ENCODE results near the gene MRPL28. TPM values are rescaled to one million over a fixed set of nuclear protein-coding genes. Genes with fewer than 3 reads are reported as not detected.

MRPL28 gene
- total RNA-seq, 4 donors from 2014 or later = 45.1 to 79.5 (median 65.3) TPM

GRCh38 chr16:375212-375611, 4.9 kb upstream of the MRPL28 start:
- no peak overlapping the region for H3K27ac ChIP-seq

GRCh38 chr16:374616-374926, 4.2 kb upstream of the MRPL28 start:
- H3K4me1 ChIP-seq = peaks cover 0 to 27% (median 11%) of the 10 kb centered on the region in 4 donors
- TF ChIP-seq EP300 (IDR thresholded peaks at IDR 0.05) = no peak
- no peak for TF ChIP-seq POLR2A (IDR thresholded peaks at IDR 0.05)
- no peak for TF ChIP-seq CTCF (IDR thresholded peaks at IDR 0.05)
- no peak overlapping the region for H3K27ac ChIP-seq
- no peak overlapping the region for H3K4me3 ChIP-seq
- H3K27me3 ChIP-seq = no peaks in the 10 kb centered on the region
- H3K36me3 ChIP-seq = peaks cover 0 to 67% (median 9%) of the 10 kb centered on the region in 3 donors
- no peaks in the 10 kb centered on the region for H3K9me3 ChIP-seq
- 89 to 93% methylated on average over 8 to 9 of the region's 9 CpGs for WGBS, 2 donors
- no peak for DNase-seq (ENCODE audit: low spot score in 2 of 2)

More at GRCh38 chr16:375212-375611, 4.9 kb upstream of the MRPL28 start:
- Histone ChIP-seq H3K36me3 (peaks cover 0 to 67% (median 9%) of the 10 kb centered on the region in 3 donors), H3K9me3 (no peaks in the 10 kb centered on the region), H3K27me3 (no peaks in the 10 kb centered on the region), H3K4me1 (peaks cover 0 to 28% (median 6%) of the 10 kb centered on the region in 4 donors), H3K4me3 (no peak overlapping the region)
- 90 to 92% methylated on average over 23 of the region's 23 CpGs for WGBS, 2 donors
- TF ChIP-seq POLR2A (IDR thresholded peaks at IDR 0.05) (no peak), EP300 (IDR thresholded peaks at IDR 0.05) (no peak), CTCF (IDR thresholded peaks at IDR 0.05) (no peak)
- DNase-seq (ENCODE audit: low spot score in 2 of 2) = no peak

GRCh38 chr16:373848-374615, 3.7 kb upstream of the MRPL28 start:
- Histone ChIP-seq H3K36me3 (peaks cover 0 to 72% (median 9%) of the 10 kb centered on the region in 3 donors), H3K9me3 (no peaks in the 10 kb centered on the region), H3K4me1 (peaks cover 0 to 27% (median 12%) of the 10 kb centered on the region in 4 donors), H3K27ac (no peak overlapping the region), H3K27me3 (no peaks in the 10 kb centered on the region), H3K4me3 (no peak overlapping the region)
- DNase-seq (ENCODE audit: low spot score in 2 of 2) = no peak
- TF ChIP-seq POLR2A (IDR thresholded peaks at IDR 0.05) (no peak), EP300 (IDR thresholded peaks at IDR 0.05) (no peak), CTCF (IDR thresholded peaks at IDR 0.05) (no peak)
- WGBS, 2 donors = 89% methylated on average over 21 to 30 of the region's 44 CpGs

GRCh38 chr16:373020-373598, 2.8 kb upstream of the MRPL28 start:
- Histone ChIP-seq H3K36me3 (peaks cover 1 to 82% (median 16%) of the 10 kb centered on the region in 3 donors), H3K27me3 (no peaks in the 10 kb centered on the region), H3K4me3 (no peak overlapping the region), H3K27ac (no peak overlapping the region), H3K4me1 (peaks cover 0 to 23% (median 12%) of the 10 kb centered on the region in 4 donors), H3K9me3 (no peaks in the 10 kb centered on the region)
- 76 to 90% methylated on average over 5 of the region's 5 CpGs for WGBS, 2 donors
- TF ChIP-seq CTCF (IDR thresholded peaks at IDR 0.05) (no peak), POLR2A (IDR thresholded peaks at IDR 0.05) (no peak), EP300 (IDR thresholded peaks at IDR 0.05) (no peak)
- no peak for DNase-seq (ENCODE audit: low spot score in 2 of 2)

GRCh38 chr16:372302-372983, 2.1 kb upstream of the MRPL28 start:
- peaks cover 2 to 83% (median 21%) of the 10 kb centered on the region in 3 donors for H3K36me3 ChIP-seq
- TF ChIP-seq POLR2A (IDR thresholded peaks at IDR 0.05) (no peak), CTCF (IDR thresholded peaks at IDR 0.05) (no peak), EP300 (IDR thresholded peaks at IDR 0.05) (no peak)

More at GRCh38 chr16:372302-372983, 2.1 kb upstream of the MRPL28 start:
- DNase-seq (ENCODE audit: low spot score in 2 of 2) = no peak
- no peaks in the 10 kb centered on the region for H3K27me3 ChIP-seq
- H3K9me3 ChIP-seq = no peaks in the 10 kb centered on the region
- no peak overlapping the region for H3K4me3 ChIP-seq
- no peak overlapping the region for H3K27ac ChIP-seq
- peaks cover 0 to 23% (median 12%) of the 10 kb centered on the region in 4 donors for H3K4me1 ChIP-seq
- WGBS, 2 donors = 89 to 90% methylated on average over 13 to 15 of the region's 19 CpGs

Data from tibial nerve (tissue), 4 donors.